Lower leg skin (tissue), 4 donors: Measurements from ENCODE around the gene TUBA4A. TPM values are rescaled to one million over a fixed set of nuclear protein-coding genes. Genes with fewer than 3 reads are reported as not detected.

ENCODE experiments used
- DNase-seq, 2 donors: peaks; one replicate each; pipeline ENCODE4 v3.0.0-alpha.2; 2019; ENCODE audit warnings: low spot score in 2 of 2
- H3K4me3 ChIP-seq: fragments of 200-600 bp; sonication (generic); 2 replicates; pipeline ENCODE4 v1.5.1; 2017; ENCODE audit warnings: mild to moderate bottlenecking, low read depth; ENCODE audit not compliant: poor library complexity, severe bottlenecking
- CTCF ChIP-seq, 3 donors: fragments of 450-650 bp; IDR thresholded peaks; one replicate each; pipeline ENCODE4 v1.5.1; 2016; ENCODE audit warnings: antibody characterized with exemption in 3 of 3, mild to moderate bottlenecking in 3 of 3, moderate library complexity in 2 of 3
- POLR2A ChIP-seq, 2 donors: fragments of 450-650 bp; IDR thresholded peaks; one replicate each; pipeline ENCODE4 v1.6.1; 2016 to 2017; ENCODE audit warnings: antibody characterized with exemption in 2 of 2, mild to moderate bottlenecking in 1 of 2, moderate library complexity in 1 of 2
- WGBS, 2 donors: methylation state at CpG; one replicate each; pipeline ENCODE4 v1.1.5; 2018; 5-methylcytosine and 5-hydroxymethylcytosine counted together
- intact Hi-C: fragments of 100-400 bp; cut with DNase I; formaldehyde crosslinking; loops from one replicate; pipeline ENCODE4 v1.15.0; 2023; ENCODE audit warnings: low total_unique reads
- total RNA-seq, 4 donors: library from RNA; depleted of rRNA; stranded (reverse); fragments of >200 nt; gene quantifications; one replicate each; pipeline ENCODE4 v1.1.0, GENCODE V29; 2016

Gene TUBA4A
- total RNA-seq, 4 donors from 2014 or later = 181 to 522 (median 240) TPM

- no peak for DNase-seq
- intact Hi-C loops = loop anchor here (10.0 kb wide), 1 partner anchor 923 kb away; no protein-coding TSS in a partner anchor
- TF ChIP-seq POLR2A (IDR thresholded peaks at IDR 0.05) = no peak
- no peak for TF ChIP-seq CTCF (IDR thresholded peaks at IDR 0.05)
- H3K4me3 ChIP-seq = peak overlapping the region; percentile 46
- WGBS, 2 donors = 33 to 42% methylated on average over 7 of the region's 7 CpGs
These were observed 25.4 kb downstream of the TUBA4A start for GRCh38 chr2:219228041-219228910.

GRCh38 chr2:219225350-219225749, 28.4 kb downstream of the TUBA4A start:
- no peak overlapping the region for H3K4me3 ChIP-seq
- DNase-seq = no peak
- intact Hi-C loops = loop anchor here (10.0 kb wide), 1 partner anchor 921 kb away; no protein-coding TSS in a partner anchor
- WGBS, 2 donors = 70 to 79% methylated on average over 3 of the region's 3 CpGs
- no peak for TF ChIP-seq CTCF (IDR thresholded peaks at IDR 0.05)
- TF ChIP-seq POLR2A (IDR thresholded peaks at IDR 0.05) = no peak

GRCh38 chr2:219223831-219224610, 29.7 kb downstream of the TUBA4A start:
- no peak overlapping the region for H3K4me3 ChIP-seq
- TF ChIP-seq POLR2A (IDR thresholded peaks at IDR 0.05) = no peak
- no peak for TF ChIP-seq CTCF (IDR thresholded peaks at IDR 0.05)
- intact Hi-C loops = loop anchor here (10.0 kb wide), 1 partner anchor 919 kb away; no protein-coding TSS in a partner anchor
- no peak for DNase-seq
- WGBS, 2 donors = 93 to 94% methylated on average over 26 to 31 of the region's 31 CpGs

GRCh38 chr2:219221957-219222518, 31.7 kb downstream of the TUBA4A start:
- WGBS, 2 donors = 89 to 95% methylated on average over 8 to 16 of the region's 16 CpGs
- H3K4me3 ChIP-seq = no peak overlapping the region
- no peak for DNase-seq
- intact Hi-C loops = loop anchor here (10.0 kb wide), 1 partner anchor 917 kb away; no protein-coding TSS in a partner anchor
- TF ChIP-seq POLR2A (IDR thresholded peaks at IDR 0.05) = no peak
- TF ChIP-seq CTCF (IDR thresholded peaks at IDR 0.05) = no peak

GRCh38 chr2:219220652-219221402, 32.9 kb downstream of the TUBA4A start:
- TF ChIP-seq CTCF (IDR thresholded peaks at IDR 0.05) (no peak), POLR2A (IDR thresholded peaks at IDR 0.05) (no peak)
- H3K4me3 ChIP-seq = no peak overlapping the region
- 87 to 88% methylated on average over 19 of the region's 19 CpGs for WGBS, 2 donors
- no peak for DNase-seq
- intact Hi-C loops = loop anchor here (10.0 kb wide), 1 partner anchor 916 kb away; no protein-coding TSS in a partner anchor
